Spinal cord (tissue), 10 donors: ENCODE data around the gene SGK1. TPM values are rescaled to one million over a fixed set of nuclear protein-coding genes. Genes with fewer than 3 reads are reported as not detected.
"Not testable (repeated sequence)": the region's sequence is repeated elsewhere in the genome, so short reads cannot be mapped to it uniquely, and the experiment has no call there.

Experiments used
- DNase-seq, 6 donors: peaks; one replicate each; pipeline versions ENCODE4 v3.0.0 to v3.0.0-alpha.2; 2013 to 2015; ENCODE audit warnings: low spot score in 6 of 6, low read depth in 4 of 6
- H3K27ac ChIP-seq: one replicate; pipeline ENCODE4 v1.5.1; 2013; ENCODE audit warnings: low read depth, low read length, control low read depth
- H3K27me3 ChIP-seq: one replicate; pipeline ENCODE4 v1.6.1; 2013; ENCODE audit warnings: low read length; ENCODE audit not compliant: control insufficient read depth, insufficient read depth
- H3K36me3 ChIP-seq: one replicate; pipeline ENCODE4 v1.6.1; 2013; ENCODE audit warnings: low read length; ENCODE audit not compliant: control insufficient read depth, insufficient read depth
- H3K4me1 ChIP-seq: one replicate; pipeline ENCODE4 v1.6.1; 2013; ENCODE audit warnings: low read length; ENCODE audit not compliant: control insufficient read depth, insufficient read depth
- H3K4me3 ChIP-seq: one replicate; pipeline ENCODE4 v1.5.1; 2013; ENCODE audit warnings: low read depth, low read length, control low read depth
- H3K9me3 ChIP-seq: one replicate; pipeline ENCODE4 v1.6.1; 2013; ENCODE audit warnings: low read length; ENCODE audit not compliant: control insufficient read depth, insufficient read depth
- WGBS: methylation state at CpG from one replicate; pipeline ENCODE4 v1.1.5; 2013; ENCODE audit warnings: missing lambda C conversion rate; ENCODE audit not compliant: insufficient coverage; 5-methylcytosine and 5-hydroxymethylcytosine counted together
- polyA plus RNA-seq, 2 donors: library from polyadenylated mRNA; unstranded; fragments of 120-200 nt; gene quantifications; one replicate each; pipeline ENCODE4 v1.2.1, GENCODE V29; 2013; ENCODE audit not compliant: insufficient read length in 2 of 2
- total RNA-seq, 2 donors: library from RNA; depleted of rRNA in 1 of 2; stranded (reverse); fragments of 120-200 nt in 1 of 2; fragments of >200 nt in 1 of 2; gene quantifications; one replicate each; pipeline versions ENCODE4 v1.2.3 to v1.2.4, GENCODE V29; 2013 to 2014
- donor health status: healthy.

The SGK1 gene
- total and polyA plus RNA-seq, 4 donors, result 97.8 to 258 (median 152) TPM

DNA sequence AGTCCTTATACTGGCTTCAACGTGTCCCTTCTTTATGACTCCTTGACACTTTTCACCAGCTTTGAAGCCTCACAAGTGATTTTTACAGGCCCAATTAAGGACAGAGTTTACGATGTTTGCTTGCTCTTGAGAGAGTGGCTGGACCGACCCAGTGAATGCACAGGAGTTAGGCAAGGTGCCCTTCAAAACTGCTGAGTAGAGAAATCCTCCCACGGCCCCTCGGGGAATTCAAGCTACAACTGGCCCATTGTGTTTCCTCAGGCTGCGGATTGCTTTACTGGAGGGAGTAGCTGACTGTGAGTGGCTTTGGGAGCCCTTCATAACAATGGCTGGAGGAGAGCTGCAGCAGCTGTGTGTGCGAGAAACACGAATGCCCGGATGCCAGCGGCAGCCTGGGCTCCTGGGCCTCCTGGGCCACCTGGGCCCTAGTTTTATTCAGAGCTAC lies 50.0 kb downstream of the SGK1 start:
- DNase-seq, result peak in 3 of 6 donors; percentile 10 to 47 (median 45)
- WGBS, result 19% methylated on average over 9 of the region's 10 CpGs
- Histone ChIP-seq H3K4me1 (peaks cover 6% of the 10 kb centered on the region), H3K4me3 (no peak overlapping the region), H3K27ac (peak overlapping the region; percentile 67), H3K27me3 (no peaks in the 10 kb centered on the region), H3K9me3 (no peaks in the 10 kb centered on the region), H3K36me3 (no peaks in the 10 kb centered on the region)

DNA sequence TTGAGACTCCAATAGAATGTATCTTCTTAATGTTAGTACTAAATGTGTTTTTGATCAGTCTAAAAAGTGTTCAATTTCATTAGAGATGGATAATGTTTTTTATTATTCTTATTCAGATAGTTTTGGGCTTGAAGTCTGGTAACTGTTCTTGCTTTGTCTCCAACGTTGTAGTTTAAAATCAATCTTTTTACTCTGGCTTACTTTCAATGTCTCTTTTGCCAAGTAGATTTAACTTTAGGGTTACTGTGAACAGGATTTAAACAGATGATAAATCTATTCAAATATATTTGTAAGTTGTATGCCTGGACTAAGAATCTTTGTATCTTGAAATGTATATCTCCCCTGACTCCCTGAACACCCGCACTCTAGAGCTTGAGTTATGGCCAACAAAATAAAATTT lies 51.1 kb downstream of the SGK1 start:
- no CpG with 5 or more reads among the region's 2 CpGs for WGBS

DNA sequence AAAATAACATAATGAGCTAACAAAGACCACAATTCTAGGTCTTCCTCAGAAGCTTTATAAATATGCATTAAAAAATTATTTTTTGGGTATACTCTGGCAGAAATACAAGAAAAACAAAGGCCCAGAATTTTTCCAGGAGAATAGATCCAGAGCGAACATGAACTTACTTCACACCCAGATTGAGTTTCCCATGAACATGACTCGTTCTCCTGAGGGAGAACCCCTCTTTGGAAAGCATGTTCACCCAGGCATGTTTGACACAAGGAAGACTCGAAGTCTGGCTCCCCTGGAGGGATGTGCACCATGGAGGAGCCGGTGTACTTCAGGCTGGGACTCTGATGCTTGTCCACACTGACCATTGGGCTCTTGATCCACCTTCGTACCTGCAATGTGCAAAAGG lies 56.1 kb downstream of the SGK1 start:
- Histone ChIP-seq H3K27ac (no peak overlapping the region), H3K9me3 (no peaks in the 10 kb centered on the region), H3K36me3 (peaks cover 6% of the 10 kb centered on the region), H3K4me3 (no peak overlapping the region), H3K27me3 (no peaks in the 10 kb centered on the region), H3K4me1 (no peaks in the 10 kb centered on the region)
- WGBS, result 87% methylated on average over 3 of the region's 5 CpGs
- DNase-seq, result no peak

More for the DNA sequence above, 51.1 kb downstream of the SGK1 start:
- Histone ChIP-seq H3K4me3 (no peak overlapping the region), H3K36me3 (no peaks in the 10 kb centered on the region), H3K27me3 (no peaks in the 10 kb centered on the region), H3K9me3 (no peaks in the 10 kb centered on the region), H3K27ac (no peak overlapping the region), H3K4me1 (peaks cover 6% of the 10 kb centered on the region)
- no peak for DNase-seq

DNA sequence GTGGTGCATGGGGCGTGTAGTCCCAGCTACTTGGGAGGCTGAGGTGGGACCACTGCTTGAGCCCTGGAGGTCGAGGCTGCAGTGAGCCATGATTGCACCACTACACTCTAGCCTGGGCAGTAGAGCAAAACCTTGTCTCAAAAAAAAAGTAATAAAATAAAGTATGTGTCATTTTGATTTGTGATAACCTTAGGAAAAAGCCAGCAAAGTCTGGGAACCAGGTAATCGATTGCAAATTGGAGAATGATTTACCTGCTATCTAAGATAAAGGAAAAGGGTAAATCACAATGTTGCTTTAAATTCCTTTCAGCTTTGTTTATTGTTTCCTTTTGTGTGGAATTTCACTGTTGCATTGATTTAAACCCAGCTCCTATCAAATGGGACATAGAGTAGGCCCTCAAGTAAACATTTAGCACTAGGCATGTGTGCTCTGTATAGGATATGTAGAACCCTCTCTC lies 59.0 kb downstream of the SGK1 start:
- no peak overlapping the region for H3K27ac ChIP-seq
- 86% methylated on average over 1 of the region's 3 CpGs for WGBS
- H3K36me3 ChIP-seq, result peaks cover 6% of the 10 kb centered on the region
- H3K4me1 ChIP-seq, result no peaks in the 10 kb centered on the region
- H3K9me3 ChIP-seq, result no peaks in the 10 kb centered on the region
- DNase-seq, result no peak
- H3K4me3 ChIP-seq, result no peak overlapping the region
- no peaks in the 10 kb centered on the region for H3K27me3 ChIP-seq

DNA sequence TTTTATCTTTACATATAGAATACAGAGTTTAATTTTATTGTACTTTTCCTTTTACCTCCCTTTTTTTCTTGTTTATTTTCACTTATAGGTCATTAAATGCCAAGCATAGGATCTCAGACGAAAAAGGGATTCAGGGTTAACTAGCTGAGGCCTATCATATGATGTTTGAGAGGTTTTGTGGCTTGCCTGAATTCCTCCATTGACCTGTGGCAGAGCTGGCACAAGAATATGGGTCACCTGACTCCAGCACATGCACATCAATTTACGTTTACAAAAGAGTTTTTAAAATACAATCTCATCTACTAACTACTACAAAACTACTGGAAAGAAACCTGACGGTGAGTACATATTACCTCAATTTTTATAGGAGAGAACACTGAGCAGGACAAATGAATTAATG lies 60.4 kb downstream of the SGK1 start:
- no peak overlapping the region for H3K4me3 ChIP-seq
- no peak overlapping the region for H3K27ac ChIP-seq
- H3K9me3 ChIP-seq, result no peaks in the 10 kb centered on the region
- WGBS, result no CpG with 5 or more reads among the region's 3 CpGs
- DNase-seq, result no peak
- H3K36me3 ChIP-seq, result peaks cover 6% of the 10 kb centered on the region
- no peaks in the 10 kb centered on the region for H3K4me1 ChIP-seq
- H3K27me3 ChIP-seq, result no peaks in the 10 kb centered on the region

DNA sequence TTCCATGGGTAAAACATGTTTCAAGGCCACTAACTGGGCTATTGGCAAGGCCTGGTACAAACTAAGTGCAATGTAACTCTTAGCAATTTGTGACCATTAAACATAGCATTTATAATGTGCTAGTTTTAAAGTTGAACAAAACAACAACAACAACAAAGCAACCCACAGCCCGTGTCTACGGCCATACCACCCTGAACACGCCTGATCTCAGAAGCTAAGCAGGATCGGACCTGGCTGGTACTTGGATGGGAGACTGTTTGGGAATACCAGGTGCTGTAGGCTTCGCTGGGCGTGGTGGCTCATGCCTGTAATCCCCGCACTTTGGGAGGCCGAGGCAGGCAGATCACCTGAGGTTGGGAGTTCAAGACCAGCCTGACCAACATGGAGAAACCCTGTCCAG lies 61.0 kb downstream of the SGK1 start:
- no peak overlapping the region for H3K27ac ChIP-seq
- no peaks in the 10 kb centered on the region for H3K9me3 ChIP-seq
- DNase-seq, result no peak
- WGBS, result 88% methylated on average over 6 of the region's 8 CpGs
- H3K4me3 ChIP-seq, result no peak overlapping the region
- peaks cover 6% of the 10 kb centered on the region for H3K36me3 ChIP-seq
- H3K27me3 ChIP-seq, result no peaks in the 10 kb centered on the region
- H3K4me1 ChIP-seq, result no peaks in the 10 kb centered on the region

DNA sequence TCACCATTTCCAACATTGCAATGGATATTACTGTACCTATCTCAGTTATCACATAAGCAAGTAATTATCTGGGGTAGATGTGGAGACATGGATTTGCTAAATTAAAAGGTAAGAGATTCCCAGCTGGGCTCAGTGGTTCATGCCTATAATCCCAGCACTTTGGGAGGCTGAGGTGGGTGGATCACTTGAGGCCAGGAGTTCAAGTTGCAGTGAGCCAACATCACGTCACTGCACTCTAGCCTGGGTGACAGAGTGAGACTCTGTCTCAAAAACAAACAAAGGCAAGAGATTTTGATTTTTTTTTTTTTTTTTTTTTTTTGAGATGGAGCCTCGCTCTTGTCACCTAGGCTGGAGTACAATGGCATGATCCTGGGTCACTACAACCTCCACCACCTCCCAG lies 62.6 kb downstream of the SGK1 start:
- no CpG with 5 or more reads among the region's 2 CpGs for WGBS

DNA sequence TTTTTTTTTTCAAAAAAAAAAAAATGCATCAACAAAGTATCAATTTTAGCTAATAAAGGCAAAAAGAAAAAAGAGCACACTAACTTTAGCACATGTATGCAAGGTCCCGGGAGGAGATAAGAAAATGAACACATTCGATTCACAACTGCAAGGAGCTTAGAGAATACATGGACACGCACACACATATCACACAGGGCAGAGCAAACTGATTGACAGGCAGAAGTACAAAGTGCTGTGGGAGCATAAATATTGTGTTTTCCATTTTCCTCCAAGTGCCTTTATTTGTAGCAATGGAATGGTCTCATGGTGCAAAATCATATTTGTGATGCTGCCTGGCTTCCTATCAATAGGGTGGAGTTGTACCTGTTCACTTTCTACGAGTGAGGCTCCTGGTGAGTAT lies 63.8 kb downstream of the SGK1 start:
- H3K27me3 ChIP-seq, result no peaks in the 10 kb centered on the region
- WGBS, result no CpG with 5 or more reads among the region's 4 CpGs
- peaks cover 6% of the 10 kb centered on the region for H3K36me3 ChIP-seq
- H3K4me3 ChIP-seq, result no peak overlapping the region
- H3K9me3 ChIP-seq, result no peaks in the 10 kb centered on the region
- DNase-seq, result no peak
- H3K27ac ChIP-seq, result no peak overlapping the region
- no peaks in the 10 kb centered on the region for H3K4me1 ChIP-seq

More for the DNA sequence above, 62.6 kb downstream of the SGK1 start:
- H3K27ac ChIP-seq, H3K9me3 ChIP-seq, H3K4me1 ChIP-seq, H3K36me3 ChIP-seq, DNase-seq, H3K4me3 ChIP-seq, H3K27me3 ChIP-seq: not testable (repeated sequence)

DNA sequence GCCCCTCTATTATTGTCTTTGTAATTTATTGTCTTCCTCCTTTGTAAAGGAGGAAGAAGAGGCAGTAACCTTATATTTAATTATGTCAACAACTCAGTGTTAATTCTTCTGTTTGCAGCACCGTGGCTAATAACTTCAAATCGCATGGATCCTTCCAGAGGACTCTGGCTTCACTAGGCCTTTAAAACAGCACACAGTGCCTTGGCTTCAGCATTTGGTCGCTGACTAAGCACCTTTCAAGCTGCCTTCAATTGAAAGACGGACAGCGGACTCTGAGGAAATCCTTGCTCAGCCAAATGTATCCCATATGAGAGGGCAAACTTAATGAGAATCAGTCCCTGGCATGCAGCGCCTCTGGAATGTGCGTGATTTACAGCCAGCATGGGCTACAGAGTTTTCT lies 64.2 kb downstream of the SGK1 start:
- Histone ChIP-seq H3K9me3 (no peaks in the 10 kb centered on the region), H3K4me3 (no peak overlapping the region), H3K27ac (no peak overlapping the region), H3K4me1 (no peaks in the 10 kb centered on the region), H3K36me3 (peaks cover 6% of the 10 kb centered on the region), H3K27me3 (no peaks in the 10 kb centered on the region)
- 20% methylated on average over 6 of the region's 7 CpGs for WGBS
- DNase-seq, result peak in 3 of 6 donors; percentile 25 to 82 (median 61)

DNA sequence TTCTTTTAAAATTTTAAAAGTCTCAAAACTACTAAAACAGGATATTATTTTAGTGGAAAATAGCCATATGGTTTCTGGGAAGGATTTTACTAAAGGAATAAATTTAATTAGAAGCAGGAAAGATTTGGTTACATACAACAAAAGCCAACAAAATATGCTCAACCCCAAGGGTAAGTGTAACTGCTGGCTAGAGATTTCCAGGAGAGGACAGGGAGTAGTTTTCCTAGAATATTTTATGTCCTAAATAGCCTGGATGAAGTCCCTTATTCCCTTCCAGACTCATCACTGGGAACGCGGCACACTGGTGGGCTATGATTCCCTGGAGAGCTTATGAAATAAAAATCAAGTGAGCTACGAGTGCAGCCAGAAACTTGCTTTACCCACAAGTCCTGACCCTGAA lies 66.6 kb downstream of the SGK1 start:
- no peak overlapping the region for H3K4me3 ChIP-seq
- no peaks in the 10 kb centered on the region for H3K9me3 ChIP-seq
- no CpG with 5 or more reads among the region's 3 CpGs for WGBS
- no peaks in the 10 kb centered on the region for H3K27me3 ChIP-seq
- DNase-seq, result no peak
- no peak overlapping the region for H3K27ac ChIP-seq
- no peaks in the 10 kb centered on the region for H3K4me1 ChIP-seq
- H3K36me3 ChIP-seq, result no peaks in the 10 kb centered on the region
